ENCODE measurements around the gene IMPG2.
A peak's percentile ranks its signal among the peaks of the same experiment; 100 is the strongest.

IMPG2 gene

GRCh38 chr3:101273156-101273555 lies 47.2 kb downstream of the IMPG2 start:
- DNase-seq = no peak

- DNase-seq = no peak
Measured at GRCh38 chr3:101271728-101272127, 48.6 kb downstream of the IMPG2 start.

GRCh38 chr3:101270149-101270548 lies 50.2 kb downstream of the IMPG2 start:
- DNase-seq = no peak

GRCh38 chr3:101268971-101269671 lies 51.3 kb downstream of the IMPG2 start:
- DNase-seq = no peak

- no peak for DNase-seq
Measured at GRCh38 chr3:101268141-101268540, 52.2 kb downstream of the IMPG2 start.

DNA sequence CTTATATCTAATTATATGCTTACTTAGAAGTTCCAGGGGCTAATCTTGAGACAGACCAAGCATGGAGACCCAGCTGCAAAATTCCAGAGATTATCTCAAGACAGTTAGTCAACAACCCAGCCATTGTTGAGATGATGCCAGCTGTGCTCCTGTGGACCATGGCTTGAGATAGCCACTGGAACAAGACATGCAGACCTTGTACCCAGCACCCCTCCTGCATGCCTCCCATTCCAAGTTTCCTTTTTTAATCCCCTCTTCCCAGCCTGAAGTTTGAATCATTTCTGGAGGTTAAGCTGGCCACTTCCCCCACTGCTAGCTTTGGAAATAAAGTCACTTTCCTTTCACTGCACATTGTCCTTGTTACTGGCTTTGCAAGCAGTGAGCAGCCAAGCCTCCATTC lies 53.8 kb downstream of the IMPG2 start:
- DNase-seq = no peak

DNA sequence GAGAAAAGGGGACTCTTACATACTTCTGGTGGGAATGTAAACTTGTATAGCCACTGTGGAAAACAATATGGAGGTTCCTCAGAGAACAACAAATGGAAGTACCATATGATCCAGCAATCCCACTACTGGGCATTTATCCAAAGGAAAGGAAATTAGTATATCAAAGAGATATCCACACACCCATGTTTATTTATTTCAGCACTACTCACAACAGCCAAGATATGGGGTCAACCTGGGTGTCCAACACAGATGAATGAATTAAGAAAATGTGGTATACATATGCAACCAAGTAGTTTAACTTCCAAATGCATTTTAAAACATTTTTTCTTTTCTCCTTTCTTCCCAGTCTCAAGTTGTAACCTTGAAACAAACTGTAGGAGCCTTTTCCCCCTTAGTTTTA lies 54.3 kb downstream of the IMPG2 start:
- DNase-seq = no peak

- DNase-seq = no peak
Measured at GRCh38 chr3:101262393-101263240, 57.8 kb downstream of the IMPG2 start.

DNA sequence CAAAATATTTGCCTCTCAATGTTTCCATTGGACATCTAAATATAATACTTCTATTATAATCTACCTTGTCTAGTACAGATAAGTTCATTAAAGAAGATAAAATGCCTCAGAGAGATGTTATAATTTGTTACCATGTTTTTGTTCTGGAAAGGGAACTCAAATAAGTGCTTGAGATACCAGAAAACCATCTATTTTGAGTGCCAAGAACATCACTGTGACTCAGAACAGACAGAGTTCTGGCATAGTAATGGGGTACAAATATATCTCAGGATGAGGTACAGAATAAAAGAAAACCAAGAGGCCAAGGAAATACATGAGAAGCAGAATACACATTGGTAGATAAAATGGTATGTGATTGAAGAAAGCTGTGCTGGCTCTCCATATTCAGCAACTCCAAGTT lies 58.9 kb downstream of the IMPG2 start:
- no peak for DNase-seq

DNA sequence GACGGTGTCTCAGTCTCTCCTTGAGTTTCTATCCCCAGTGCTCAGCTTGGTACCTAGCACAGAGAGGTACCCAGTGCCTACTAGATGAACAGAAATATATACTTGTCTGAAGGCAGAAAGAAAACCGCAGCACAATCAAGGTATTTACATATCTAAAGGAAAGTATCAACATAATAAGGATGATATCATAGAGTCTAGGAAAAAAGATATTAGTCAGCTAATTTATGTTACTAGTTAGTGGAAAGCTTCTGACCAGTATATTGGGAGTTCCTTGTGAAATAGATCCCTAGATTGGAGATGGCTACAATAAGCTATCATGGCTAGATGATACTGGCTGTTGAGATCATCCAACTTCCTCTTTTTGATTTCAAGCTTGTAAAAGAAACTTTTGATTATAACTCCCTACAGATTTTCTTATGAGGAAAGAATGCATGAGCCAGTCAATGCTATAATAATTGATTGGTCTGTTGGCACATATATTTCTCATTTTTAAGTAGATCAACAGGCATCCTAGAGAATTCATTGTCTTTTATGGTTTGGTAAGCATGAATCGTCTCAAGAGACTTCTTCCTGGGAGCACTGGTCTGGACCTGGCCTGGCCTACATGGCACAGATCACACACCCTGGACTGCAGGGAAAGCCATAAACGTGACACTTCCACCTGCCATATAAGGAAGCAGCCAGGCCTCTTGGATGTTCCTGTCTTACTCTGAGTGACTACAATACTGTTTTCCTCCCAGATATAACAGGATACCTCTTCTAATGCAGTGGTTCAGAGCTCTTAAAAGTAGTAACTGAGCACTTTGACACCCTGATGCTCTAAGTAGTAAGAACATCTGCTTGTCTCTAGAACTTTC lies 60.7 kb downstream of the IMPG2 start:
- peak; percentile 13 to 37 (median 17) for DNase-seq

- DNase-seq = peak; percentile 22 to 39 (median 26)
Measured at GRCh38 chr3:101256511-101256910, 63.9 kb downstream of the IMPG2 start.

GRCh38 chr3:101255441-101255840 lies 64.9 kb downstream of the IMPG2 start:
- DNase-seq = no peak

- no peak for DNase-seq
Measured at GRCh38 chr3:101253396-101253795, 67.0 kb downstream of the IMPG2 start.

- DNase-seq = no peak
Measured at GRCh38 chr3:101252945-101253344, 67.4 kb downstream of the IMPG2 start.

- DNase-seq = no peak
Measured at GRCh38 chr3:101252307-101252706, 68.1 kb downstream of the IMPG2 start.

- no peak for DNase-seq
Measured at GRCh38 chr3:101251441-101251840, 68.9 kb downstream of the IMPG2 start.

- DNase-seq = peak; percentile 76 to 91 (median 80)
Measured at GRCh38 chr3:101249522-101249921, 70.9 kb downstream of the IMPG2 start.

GRCh38 chr3:101248736-101249135 lies 71.6 kb downstream of the IMPG2 start:
- DNase-seq = peak; percentile 22 to 61 (median 43)

- no peak for DNase-seq
Measured at GRCh38 chr3:101244212-101244575, 76.2 kb downstream of the IMPG2 start.

- DNase-seq = no peak
Measured at GRCh38 chr3:101243285-101244211, 76.8 kb downstream of the IMPG2 start.

GRCh38 chr3:101240719-101241399 lies 79.5 kb downstream of the IMPG2 start:
- no peak for DNase-seq

DNA sequence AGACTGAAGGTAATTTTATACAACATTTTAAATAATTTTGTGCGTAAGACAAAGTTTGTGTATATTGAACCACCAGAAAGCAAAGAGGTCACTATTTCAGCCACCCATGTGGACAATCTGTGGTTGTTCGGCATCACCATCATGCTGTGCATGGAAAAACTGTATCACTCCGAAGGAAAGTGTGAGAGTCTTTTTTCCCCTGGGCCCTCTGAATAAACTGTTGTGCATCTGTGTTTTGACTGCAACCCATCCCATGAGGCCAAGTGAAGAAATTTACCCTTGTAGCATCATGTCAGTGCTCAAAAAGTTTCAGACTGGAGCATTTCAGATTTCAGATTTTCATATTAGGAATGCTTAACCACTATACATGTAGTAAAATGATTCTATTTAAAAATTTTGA lies 85.3 kb downstream of the IMPG2 start:
- no peak for DNase-seq
